IMR-90 (cell line): Measurements from ENCODE around the gene UNC93B1.

Experiments
- BHLHE40 ChIP-seq: fragments of 150-350 bp; IDR thresholded peaks from 2 replicates; pipeline ENCODE4 v1.6.1; 2016; ENCODE audit warnings: mild to moderate bottlenecking, low read depth, low read length
- CEBPB ChIP-seq: IDR thresholded peaks from 2 replicates; pipeline ENCODE4 v1.6.1; 2012; ENCODE audit warnings: low read depth, low read length, improper control_type of control experiment
- CHD1 ChIP-seq: IDR thresholded peaks from 2 replicates; pipeline ENCODE4 v1.6.1; 2012; ENCODE audit warnings: low read depth, low read length, improper control_type of control experiment
- ELK1 ChIP-seq: fragments of 150-350 bp; IDR thresholded peaks from 2 replicates; pipeline ENCODE4 v1.6.1; 2016; ENCODE audit warnings: low read depth, mild to moderate bottlenecking, low read length, moderate library complexity, borderline replicate concordance
- MAZ ChIP-seq: IDR thresholded peaks from 2 replicates; pipeline ENCODE4 v1.6.1; 2012; ENCODE audit warnings: low read depth, mild to moderate bottlenecking, low read length, improper control_type of control experiment, moderate library complexity, borderline replicate concordance
- POLR2A ChIP-seq: IDR thresholded peaks from 2 replicates; pipeline ENCODE4 v1.6.1; 2012; ENCODE audit warnings: mild to moderate bottlenecking, low read depth, low read length
- RAD21 ChIP-seq: IDR thresholded peaks from 2 replicates; pipeline ENCODE4 v1.6.1; 2012; ENCODE audit warnings: low read length, improper control_type of control experiment
- RFX5 ChIP-seq: IDR thresholded peaks from 2 replicates; pipeline ENCODE4 v1.8.0; 2012; ENCODE audit warnings: low read depth, mild to moderate bottlenecking, low read length, moderate library complexity
- TF ChIP-seq, protein P1 (sequence below): fragments of 150-350 bp; IDR thresholded peaks from 2 replicates; pipeline ENCODE4 v1.6.1; 2017; ENCODE audit warnings: mild to moderate bottlenecking, antibody characterized with exemption, low read length, low read depth
- TF ChIP-seq, protein P2 (sequence below): conservative IDR thresholded peaks from 2 replicates; pipeline ENCODE4 v1.5.1; 2012; ENCODE audit warnings: mild to moderate bottlenecking, low read depth, low read length, improper control_type of control experiment

DNA sequence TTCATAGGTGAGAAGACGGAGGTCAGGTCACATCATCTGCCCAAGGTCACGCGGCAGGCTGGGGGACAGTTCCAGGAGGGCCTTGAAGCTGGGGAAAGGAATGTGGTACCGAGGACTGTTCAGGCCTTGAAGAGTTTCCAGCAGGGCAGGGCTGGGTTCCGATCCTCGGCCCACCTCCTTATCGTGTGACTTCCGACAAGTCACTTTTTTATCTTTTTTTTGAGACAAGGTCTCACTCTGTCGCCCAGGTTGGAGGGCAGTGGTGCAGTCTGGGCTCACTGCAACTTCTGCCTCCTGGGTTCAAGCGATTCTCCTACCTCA, 27.2 kb upstream of the UNC93B1 start:
- TF ChIP-seq, protein P1, sequence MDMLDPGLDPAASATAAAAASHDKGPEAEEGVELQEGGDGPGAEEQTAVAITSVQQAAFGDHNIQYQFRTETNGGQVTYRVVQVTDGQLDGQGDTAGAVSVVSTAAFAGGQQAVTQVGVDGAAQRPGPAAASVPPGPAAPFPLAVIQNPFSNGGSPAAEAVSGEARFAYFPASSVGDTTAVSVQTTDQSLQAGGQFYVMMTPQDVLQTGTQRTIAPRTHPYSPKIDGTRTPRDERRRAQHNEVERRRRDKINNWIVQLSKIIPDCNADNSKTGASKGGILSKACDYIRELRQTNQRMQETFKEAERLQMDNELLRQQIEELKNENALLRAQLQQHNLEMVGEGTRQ, result no peak
- TF ChIP-seq CEBPB (no peak), POLR2A (no peak), RAD21 (no peak), ELK1 (no peak), MAZ (no peak), BHLHE40 (no peak), CHD1 (no peak), RFX5 (no peak)
- TF ChIP-seq, protein P2, sequence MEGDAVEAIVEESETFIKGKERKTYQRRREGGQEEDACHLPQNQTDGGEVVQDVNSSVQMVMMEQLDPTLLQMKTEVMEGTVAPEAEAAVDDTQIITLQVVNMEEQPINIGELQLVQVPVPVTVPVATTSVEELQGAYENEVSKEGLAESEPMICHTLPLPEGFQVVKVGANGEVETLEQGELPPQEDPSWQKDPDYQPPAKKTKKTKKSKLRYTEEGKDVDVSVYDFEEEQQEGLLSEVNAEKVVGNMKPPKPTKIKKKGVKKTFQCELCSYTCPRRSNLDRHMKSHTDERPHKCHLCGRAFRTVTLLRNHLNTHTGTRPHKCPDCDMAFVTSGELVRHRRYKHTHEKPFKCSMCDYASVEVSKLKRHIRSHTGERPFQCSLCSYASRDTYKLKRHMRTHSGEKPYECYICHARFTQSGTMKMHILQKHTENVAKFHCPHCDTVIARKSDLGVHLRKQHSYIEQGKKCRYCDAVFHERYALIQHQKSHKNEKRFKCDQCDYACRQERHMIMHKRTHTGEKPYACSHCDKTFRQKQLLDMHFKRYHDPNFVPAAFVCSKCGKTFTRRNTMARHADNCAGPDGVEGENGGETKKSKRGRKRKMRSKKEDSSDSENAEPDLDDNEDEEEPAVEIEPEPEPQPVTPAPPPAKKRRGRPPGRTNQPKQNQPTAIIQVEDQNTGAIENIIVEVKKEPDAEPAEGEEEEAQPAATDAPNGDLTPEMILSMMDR, result no peak
